Inflammatory macrophage treated with lipopolysaccharide for 4 hours (primary cell): ENCODE data around the gene CRACR2B.

ENCODE experiments used
- DNase-seq: peaks from one replicate; pipeline ENCODE4 v3.0.0-alpha.2; 2020

CRACR2B gene

DNA sequence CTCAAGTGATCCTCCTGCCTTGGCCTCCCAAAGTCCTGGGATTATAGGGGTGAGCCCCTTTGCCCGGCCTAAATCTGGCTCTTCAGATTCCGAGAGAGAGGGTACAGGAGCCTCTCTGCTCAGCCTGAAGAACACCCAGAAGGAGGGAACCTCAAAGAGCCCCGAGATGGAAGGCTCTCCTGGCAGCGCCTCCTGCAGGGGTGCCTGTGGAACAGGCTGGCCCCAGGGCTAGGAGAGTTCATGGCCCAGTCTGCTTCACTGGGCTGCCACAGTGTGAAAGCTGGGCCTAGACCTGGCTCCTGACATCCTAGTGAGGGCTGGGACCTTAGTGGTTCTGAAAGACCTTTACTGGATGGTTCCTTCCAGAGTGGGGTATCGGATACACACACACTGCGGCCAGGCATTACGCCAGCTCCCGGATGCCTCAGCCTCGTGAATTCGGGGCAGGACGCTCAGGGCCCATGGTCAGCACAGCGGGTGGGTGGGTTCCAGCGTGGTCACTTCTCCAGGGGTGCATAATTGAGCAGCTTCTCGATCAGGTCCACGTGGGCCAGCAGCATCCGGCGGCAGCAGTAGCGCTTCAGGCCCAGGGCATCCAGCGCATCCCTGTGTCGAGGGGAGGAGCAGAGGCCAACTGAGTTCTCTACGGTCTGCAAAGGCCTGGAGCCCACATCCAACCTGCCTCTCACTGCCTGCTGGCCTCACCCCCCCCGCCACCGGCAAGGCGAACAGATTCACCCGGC, 12.3 kb downstream of the CRACR2B start:
- DNase-seq, result no peak

DNA sequence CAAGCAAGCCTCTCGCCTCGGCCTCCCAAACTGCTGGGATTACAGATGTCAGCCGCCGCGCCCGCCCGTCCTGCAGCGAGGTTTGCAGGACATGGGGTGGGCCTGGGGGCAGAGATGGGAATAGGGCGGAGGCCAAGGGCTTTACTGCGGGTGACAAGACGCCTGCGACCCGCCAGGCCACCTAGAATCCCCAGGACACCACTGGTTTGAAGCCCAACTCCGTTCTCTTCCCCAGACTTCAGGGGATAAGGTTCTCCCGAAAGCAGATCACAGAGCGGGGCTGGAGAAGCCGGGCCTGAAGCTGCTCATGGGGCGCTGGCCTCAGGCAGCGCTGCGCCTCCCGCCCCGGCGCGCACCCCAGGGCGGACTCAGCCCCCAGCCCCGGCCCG, 14.3 kb downstream of the CRACR2B start:
- no peak for DNase-seq

- DNase-seq, result peak; percentile 88
Measured at GRCh38 chr11:842370-843002, 14.8 kb downstream of the CRACR2B start, which contains the start of the genes POLR2L and TSPAN4. Gene POLR2L, minus strand, starts transcription at chr11:842529. Its CDS starts 21 bp downstream, at chr11:842508. Gene TSPAN4, plus strand, starts transcription at chr11:842852. Its CDS starts 7,453 bp downstream, at chr11:850305.

DNA sequence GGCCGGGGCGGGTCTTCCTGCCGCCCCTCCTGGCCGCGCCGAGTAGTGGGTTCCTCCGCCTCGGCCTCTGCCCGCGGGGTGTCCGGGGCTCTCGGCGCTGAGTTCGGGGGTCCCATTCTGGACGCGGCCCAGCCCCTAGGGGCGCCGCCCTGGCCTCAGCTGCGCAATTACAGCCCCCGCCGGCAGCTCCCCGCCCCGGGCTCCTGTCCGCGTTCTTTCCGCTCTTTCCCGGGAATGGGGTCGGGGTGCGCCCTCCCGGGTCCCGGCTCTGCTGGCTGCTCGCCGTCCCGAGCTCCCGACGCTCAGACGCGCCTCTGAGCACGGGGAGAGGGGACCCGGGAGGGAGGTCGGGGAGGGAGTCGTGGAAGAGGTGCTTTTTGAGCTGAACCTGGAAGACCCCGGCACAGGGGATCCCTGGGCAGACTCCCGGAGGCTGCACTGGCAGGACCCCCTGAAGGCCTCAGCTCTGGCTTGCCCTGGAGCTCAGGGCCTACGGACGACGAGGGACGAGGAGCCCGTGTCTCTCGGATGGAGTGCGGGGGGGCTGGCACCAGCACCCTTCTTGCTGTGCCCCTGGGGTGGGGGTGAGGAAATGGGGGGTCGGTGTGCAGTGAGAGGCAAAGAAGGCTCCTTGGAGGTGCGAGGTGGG, 15.5 kb downstream of the CRACR2B start:
- no peak for DNase-seq

DNA sequence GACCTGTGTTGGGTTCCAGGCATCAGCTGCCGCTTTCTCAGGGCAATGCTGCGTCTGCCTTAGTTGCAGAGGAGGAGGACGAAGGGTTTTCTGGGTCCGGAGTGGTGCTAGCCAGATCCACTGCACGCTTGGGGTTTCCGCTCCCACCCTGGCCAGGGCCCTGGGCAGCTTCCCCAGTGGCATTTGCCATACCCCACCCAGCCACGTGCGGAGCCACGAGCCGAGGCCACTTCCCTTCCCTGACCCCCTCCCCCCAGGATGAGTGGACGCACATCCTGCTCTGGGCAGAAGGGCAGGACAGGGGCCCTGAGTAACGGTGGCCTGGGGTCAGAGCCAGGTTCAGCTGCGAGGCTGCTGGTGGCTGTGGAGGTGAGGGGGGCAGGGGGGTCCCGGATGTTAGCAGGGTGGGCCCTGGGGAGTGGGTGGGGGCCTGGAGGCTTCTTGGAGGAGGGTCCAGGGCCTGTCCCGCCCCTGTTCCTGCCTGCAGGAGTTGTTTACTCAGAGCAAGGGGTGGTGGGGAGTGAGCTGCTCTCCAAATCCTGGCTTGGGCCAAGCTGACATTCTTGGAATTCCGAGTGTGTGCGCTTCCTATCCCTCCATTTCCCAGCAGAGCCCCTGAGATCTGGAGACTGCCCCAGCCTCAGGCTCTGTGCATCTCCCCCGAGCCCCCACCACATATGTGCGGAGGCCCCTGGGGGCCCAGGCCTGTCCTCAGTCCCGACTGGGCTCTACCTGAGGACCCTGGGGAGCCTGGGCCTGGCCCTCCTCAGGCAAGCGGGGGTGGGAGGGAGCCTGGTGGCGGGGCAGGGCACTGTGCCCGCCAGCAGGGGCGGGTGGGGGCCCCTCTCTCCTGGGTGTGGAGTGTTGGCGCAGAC, 16.3 kb downstream of the CRACR2B start:
- peak; percentile 71 for DNase-seq

DNA sequence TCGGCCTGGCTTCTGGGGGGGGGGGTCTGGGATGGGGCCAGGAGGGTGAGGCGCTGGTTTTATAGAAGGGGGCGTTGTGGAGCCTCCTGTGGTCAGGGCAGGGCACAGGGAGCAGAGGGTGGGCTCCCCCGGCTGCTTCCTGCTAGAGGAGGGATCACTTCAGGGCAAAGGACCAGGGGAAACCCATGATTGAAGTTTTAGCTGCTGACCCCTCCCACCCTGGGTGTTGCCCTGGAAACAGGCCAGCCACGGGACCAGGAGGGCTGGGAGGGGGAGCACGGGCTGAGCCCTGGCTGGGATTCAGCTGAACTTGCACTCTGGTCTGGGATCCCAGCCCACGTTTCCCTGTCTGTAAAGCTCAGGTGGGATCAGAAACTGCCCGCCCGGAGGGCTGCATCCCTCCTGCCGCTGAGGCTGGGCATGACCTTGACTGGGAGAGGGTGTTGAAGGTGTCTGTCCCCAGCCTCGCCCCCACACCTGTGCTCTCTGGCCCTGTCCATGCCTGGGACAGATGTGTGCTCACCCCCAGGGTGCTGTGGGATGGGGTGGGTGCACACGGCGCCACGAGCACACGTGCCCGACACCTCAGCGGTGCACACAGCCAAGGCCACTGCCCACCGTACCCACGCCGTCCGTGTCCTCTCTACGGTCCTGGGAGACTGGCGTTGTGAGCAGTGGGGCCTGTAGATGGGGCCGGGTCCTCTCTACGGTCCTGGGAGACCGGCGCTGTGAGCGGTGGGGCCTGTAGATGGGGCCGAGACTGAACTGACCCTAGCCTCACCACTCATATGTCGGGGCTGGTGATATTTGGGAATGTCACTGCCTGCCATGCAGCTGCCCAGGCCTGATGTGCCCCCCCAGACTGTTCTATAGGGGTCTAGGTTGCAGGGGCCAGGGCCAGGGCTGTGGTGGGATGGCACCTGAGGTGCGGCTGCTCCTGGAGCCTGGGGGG, 17.2 kb downstream of the CRACR2B start:
- peak; percentile 35 for DNase-seq

DNA sequence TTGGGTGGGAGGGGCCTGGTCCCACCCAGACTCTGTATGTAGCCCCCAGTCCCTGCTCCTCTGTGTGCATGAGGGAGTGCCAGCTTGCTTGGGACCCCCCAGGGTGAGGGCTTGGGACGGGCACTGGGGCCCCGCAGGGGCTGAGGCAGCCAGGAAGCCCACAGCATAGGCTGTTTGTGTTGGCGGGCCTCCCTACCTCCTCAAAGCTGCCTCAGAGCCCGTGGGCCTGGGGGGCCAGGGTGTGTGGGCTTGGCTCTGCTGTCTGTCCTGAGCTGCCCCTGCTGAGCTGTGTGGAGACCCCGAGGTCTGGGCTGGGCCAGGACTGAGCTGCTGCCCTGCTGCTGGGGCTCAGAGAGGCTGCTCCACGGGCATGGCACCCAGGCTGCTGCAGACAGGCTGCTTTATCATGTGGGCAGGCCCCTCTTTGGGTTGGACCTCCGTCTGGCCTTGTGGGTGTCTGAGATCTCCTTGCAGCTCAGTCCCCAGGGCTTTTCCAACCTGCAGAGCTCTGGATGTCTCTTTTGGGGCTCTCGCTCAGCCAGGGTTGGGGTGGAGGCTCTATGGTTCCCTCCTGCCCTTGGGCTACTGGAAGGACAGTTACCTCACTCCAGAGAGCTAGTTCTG, 18.3 kb downstream of the CRACR2B start:
- no peak for DNase-seq

DNA sequence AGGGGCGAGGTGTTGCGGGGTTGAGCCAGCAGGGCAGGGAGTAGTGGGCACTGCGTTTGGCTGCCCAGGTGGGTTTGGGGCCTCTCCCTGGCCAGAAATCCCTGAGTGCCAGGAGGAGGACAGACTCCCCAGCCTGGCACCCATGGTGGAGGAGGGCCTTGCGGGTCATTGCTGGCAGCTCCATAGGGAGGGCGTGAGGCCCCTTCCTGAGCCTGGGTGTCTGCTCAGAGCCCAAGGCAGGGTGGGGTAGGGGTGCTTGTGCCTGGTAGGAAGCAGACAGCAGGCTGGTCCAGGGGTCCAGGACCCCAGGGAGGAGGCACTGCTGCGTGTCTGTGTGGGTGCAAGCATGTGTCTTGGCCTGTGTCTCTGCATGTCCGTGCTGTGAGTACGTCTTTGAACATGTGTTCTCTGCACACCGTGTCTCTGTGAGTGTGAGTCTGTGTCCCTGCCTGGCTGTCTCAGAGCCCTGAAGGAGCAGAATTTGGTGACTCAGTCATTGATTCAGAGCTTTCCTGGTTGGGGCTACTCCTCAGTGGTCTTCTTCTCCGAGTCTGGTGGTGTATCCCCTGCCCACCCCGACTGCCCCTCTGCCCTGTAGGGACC, 18.9 kb downstream of the CRACR2B start:
- DNase-seq, result no peak

GRCh38 chr11:847876-848275, 20.2 kb downstream of the CRACR2B start:
- DNase-seq, result no peak

DNA sequence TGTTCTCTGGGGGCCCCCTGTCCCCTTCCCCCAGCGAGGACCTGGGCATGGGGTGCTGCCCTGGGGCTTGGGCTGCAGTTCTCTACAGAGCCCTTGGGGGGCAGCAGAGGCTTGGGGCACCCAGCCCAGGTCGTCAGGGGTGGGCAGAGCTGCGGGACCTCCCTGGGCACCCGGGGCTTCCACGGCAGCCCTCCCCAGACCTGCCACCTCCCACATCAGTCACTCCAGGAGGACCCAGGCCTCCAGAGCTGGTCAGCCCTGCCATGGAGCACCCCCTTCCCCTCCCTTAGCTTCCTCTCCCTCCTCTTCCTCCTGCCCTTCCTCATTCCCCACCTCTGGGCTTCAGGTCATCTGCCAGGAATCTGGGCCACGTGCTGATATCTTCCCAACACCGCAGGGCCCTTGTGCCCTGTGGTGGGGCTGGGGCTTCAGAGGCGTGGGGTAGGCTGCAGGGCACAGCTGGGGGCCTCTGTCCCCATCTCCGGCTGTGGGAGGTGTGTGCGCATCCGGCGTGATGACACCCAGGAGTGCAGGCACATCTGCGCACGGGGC, 20.7 kb downstream of the CRACR2B start:
- DNase-seq, result no peak

- DNase-seq, result no peak
Measured at GRCh38 chr11:849104-849824, 21.5 kb downstream of the CRACR2B start.

- DNase-seq, result no peak
Measured at GRCh38 chr11:849951-850774, 22.4 kb downstream of the CRACR2B start.

DNA sequence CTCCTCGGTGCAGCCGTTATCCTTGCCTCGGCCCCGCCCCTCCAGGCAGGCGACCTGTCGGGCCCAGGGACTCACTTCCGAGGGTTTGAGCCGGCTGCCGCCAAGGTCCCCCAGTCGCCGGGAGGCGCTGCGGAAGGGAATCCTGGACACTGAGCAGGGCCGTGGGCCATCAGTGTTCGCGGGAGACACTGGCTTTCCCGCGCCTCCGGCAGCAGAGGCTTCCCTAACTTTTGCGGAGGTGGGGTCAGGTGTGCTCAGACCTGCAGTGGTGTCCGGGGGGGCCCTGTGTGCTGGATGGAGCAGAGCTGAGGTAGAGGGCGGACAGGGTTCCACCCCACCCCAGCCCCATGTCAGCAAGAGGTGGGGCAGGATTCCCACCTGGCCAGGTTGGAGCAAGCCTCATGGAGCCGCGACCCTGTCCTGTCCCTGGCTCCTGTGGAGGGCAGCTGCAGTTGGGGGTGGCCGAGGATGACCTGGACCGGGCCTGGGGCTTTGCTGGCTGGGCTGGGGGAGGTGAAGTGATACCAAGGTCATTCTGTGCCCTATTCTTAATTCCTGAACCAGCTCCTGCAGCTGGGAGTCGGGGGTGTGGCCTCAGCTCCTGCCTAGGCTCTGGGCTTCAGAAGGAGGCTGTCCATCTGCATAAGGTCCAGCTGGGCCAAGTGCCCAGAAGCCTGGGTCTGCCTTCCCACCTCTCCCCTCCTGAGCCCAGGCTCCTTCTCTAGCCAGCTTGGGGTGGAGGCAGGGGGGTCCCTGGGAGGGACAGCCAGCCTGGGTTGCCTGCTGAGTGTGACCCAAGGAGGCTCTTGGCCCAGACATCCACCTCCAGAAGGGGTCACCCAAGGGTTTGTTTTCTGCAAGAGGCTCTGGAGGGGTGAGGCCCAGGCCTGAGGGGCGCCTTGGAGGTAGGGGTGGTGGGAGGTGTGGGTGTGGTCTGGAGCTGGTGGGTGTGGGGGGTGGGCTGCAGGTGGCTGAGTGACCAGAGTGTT, 23.4 kb downstream of the CRACR2B start:
- DNase-seq, result no peak

- no peak for DNase-seq
Measured at GRCh38 chr11:852762-853161, 25.0 kb downstream of the CRACR2B start.

- DNase-seq, result no peak
Measured at GRCh38 chr11:853682-854448, 26.1 kb downstream of the CRACR2B start.

DNA sequence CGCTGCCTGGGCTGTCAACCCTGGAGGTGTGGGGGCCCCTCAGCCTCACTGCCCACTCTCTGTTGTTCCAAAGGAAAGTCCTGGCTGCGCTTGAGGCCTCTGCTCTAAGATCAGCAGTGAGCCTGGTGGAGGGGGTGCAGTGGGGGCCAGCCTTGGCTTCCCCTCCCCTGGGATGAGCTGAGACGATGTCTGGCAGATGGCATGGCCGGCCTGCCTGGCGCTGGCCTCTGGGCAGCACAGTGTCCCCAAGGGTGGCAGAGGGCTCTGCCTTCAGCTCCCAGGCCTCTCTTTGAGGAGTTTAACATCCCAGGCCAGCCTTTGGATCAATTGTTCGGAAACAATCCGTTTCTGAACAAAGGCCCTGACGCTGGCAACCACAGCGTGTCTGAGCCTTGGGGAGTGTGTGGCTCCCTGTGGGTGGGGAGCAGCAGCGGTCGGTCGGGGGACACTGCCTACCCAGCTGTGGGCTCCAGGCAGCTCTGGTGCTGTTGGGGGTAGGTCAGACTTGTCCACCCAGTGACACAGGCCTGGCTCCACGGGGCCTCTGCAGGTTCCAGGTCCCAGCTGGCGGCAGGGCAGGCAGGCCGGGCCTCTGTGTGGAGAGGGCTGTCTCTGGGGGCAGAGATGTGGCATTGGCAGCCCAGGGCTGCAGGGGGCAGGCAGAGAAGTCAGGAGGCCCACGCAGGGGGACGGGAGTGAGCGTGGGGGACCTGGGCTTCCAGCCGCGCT, 27.0 kb downstream of the CRACR2B start:
- no peak for DNase-seq
